Fibroblast of skin of right quadriceps (primary cell): ENCODE data around the gene SUFU.
"Not testable (repeated sequence)": the region's sequence is repeated elsewhere in the genome, so short reads cannot be mapped to it uniquely, and the experiment has no call there.

Source experiments
- DNase-seq: peaks from one replicate; pipeline ENCODE4 v3.0.0-alpha.2; 2013

SUFU gene

DNA sequence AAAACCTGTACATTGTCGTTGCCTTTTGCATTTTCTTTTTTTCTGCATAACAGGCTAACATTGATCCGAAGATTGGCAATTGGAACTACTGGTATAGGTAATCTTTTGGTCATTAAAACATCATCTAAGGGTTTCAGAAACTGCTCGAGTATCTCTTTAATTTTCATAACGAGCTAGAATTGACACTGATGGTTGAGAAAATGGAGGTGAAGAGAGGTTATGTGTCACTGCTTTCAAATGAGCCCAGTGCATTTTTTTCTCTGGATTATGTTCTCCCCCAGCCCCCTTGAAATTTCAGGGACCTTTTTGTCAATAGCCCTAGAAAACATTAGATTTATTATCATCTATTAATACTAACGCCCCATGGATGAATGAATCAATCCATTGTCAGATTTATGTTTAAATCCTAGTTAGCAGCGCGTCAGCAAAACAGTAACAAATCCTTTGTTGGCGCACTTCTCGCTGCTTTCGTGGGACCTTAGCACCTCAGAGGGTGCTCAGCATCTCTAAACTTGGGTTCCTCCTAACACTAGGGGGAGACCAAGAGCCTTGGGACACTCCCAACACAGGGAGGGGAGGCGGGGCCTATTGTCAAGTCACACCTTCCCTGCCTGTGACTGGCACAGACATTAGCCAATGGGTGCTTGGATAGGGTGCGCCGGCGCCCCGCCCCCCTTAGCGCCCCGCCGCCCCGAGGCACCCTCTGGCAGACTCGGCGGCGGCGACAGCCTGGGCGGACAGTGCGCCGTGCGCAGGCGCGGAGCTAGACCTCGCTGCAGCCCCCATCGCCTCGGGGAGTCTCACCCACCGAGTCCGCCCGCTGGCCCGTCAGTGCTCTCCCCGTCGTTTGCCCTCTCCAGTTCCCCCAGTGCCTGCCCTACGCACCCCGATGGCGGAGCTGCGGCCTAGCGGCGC lies at the start of gene SUFU:
Gene SUFU, plus strand, starts transcription at position 709 of the 915 bp plus-strand sequence. Its CDS starts 181 bp downstream, at position 890.
- DNase-seq = peak; percentile 99

- not testable (repeated sequence) for DNase-seq
Observed at GRCh38 chr10:102454662-102455487, 48.9 kb upstream of the SUFU start.

DNA sequence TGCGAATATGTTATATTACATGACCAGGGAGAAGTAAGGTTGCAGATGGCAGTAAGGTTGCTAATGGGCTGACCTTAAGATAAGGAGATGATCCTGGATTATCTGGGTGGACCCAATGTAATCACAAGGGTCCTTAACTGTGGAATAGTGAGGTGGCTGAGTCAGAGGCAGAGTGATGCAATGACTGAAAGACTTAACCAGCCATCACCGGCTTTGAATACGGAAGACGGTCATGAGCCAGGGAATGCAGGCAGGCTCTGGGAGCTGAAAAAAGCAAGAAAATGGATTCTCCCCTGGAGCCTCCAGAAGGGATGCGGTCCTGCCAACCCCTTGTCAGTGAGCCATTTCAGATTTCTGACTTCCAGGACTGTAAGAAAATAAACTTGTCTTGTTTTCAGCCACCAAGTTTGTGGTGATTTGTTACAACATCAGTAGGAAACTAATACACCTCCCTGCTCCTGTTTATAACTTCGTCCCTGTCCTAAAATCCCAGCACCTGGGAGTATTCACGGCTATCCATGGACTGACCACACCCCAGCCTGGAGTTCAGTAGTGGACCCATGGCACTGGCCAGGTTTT lies 47.8 kb upstream of the SUFU start:
- DNase-seq = peak; percentile 81

DNA sequence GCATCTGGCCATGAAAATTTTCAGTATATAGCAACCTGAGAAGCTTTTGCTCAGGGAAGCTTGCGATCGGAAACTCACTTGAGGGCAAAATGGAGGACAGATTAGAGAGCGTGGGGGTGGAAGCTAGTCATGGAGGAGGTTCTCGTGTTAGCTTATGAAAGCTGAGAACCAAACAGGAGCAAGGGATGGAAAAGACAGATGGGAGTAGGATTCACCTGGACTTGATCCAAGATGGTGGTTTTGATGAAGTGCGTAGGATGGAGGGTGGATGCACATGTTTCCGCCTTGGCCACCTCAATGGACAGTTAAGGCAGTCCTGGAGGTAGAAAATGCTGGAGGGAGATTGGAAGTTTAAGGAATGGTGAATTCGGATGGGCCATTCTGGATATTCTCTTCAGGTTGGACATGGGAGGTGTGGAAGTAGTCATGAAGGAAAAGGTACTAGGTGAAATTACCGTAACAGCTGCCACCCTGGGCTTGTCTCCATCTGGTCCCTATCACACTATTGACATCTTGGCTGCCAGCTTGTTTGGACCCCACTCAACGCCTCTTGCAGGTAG lies 46.1 kb upstream of the SUFU start:
- no peak for DNase-seq

DNA sequence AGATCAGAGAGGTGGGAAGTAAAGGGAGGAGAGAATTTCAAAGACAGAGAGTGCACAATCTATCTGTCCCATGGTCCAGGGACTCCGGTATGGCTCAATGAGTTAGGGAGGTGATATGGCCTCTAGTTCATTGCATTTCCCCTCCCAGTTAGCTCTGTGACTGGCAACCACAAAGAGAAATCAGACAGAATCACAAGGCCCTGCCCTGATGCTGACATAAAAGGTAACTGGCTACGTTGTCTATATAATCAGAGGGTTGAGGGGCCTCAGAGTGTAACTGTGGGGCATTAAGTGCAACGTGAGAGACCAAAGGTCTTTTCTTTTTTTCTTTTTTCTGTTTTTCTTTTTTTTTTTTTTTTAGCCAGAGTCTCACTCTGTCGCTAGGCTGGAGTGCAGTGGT lies 45.1 kb upstream of the SUFU start:
- no peak for DNase-seq

GRCh38 chr10:102460836-102461186 lies 43.0 kb upstream of the SUFU start:
- no peak for DNase-seq

GRCh38 chr10:102461187-102462054 lies 42.4 kb upstream of the SUFU start:
- DNase-seq = peak; percentile 75

- no peak for DNase-seq
Observed at GRCh38 chr10:102462512-102463054, 41.2 kb upstream of the SUFU start.

- DNase-seq = no peak
Observed at GRCh38 chr10:102463983-102464382, 39.8 kb upstream of the SUFU start.

DNA sequence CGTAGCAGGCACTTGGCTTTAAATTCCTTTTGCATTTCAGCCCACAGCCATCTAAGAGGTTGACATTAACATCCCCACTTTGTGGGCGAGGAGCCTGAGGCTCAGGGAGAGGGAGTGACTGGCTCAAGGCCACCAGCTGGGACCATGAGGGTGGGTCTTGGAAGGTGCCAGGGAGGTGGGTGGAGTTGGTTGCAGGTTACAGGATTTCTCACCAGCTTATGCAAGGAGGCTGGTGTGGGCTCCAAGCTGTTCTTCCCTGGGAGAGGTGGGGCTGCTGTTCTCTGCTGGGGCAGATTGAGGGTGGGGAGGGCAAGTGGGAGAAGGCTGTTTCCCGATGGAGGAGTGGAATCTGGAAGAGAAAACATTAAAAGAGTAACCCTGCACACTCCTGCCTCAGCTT lies 38.3 kb upstream of the SUFU start:
- no peak for DNase-seq

GRCh38 chr10:102467318-102467717 lies 36.5 kb upstream of the SUFU start:
- no peak for DNase-seq

- DNase-seq = no peak
Observed at GRCh38 chr10:102467971-102468438, 35.8 kb upstream of the SUFU start.

GRCh38 chr10:102468683-102469082 lies 35.1 kb upstream of the SUFU start:
- DNase-seq = peak; percentile 21

GRCh38 chr10:102470579-102471546 lies 32.9 kb upstream of the SUFU start:
- no peak for DNase-seq

DNA sequence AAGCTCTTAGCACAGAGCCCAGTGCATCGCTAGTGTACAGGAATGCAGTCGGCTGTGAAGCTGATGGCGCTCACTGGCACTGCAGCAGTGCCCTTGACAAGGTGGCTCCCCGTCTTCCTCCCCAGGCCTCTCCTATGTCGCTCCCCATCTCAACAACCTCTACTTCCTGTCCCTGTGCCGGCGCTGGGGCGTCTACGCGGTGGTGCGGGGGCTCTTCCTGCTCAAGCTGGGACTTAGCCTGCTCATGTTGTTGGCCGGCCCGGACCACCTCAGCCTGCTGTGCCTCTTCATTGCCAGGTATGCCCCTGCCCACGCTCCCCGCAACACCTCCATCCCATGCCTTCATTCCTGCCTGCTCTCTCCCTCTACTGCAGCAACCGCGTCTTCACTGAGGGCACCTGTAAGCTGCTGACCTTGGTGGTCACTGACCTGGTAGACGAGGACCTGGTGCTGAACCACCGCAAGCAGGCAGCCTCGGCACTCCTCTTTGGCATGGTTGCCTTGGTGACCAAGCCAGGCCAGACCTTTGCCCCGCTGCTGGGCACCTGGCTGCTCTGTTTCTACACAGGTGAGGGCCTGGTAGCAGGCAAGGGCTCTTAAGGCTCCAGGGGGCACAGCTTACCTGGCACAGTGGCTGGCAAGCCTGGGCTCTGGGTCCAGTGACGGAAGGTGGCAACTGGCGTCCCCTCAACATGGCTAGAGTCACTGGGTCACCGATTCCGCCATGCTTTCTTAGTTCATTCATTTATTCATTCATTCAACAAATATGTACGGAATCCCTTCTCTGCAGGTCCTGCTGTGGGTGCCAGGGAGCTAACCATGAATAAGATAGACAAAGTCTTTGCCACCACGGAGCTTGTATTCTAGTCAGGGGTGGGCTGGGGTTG lies 30.1 kb upstream of the SUFU start:
- no peak for DNase-seq

- DNase-seq = no peak
Observed at GRCh38 chr10:102475451-102476040, 28.2 kb upstream of the SUFU start.

DNA sequence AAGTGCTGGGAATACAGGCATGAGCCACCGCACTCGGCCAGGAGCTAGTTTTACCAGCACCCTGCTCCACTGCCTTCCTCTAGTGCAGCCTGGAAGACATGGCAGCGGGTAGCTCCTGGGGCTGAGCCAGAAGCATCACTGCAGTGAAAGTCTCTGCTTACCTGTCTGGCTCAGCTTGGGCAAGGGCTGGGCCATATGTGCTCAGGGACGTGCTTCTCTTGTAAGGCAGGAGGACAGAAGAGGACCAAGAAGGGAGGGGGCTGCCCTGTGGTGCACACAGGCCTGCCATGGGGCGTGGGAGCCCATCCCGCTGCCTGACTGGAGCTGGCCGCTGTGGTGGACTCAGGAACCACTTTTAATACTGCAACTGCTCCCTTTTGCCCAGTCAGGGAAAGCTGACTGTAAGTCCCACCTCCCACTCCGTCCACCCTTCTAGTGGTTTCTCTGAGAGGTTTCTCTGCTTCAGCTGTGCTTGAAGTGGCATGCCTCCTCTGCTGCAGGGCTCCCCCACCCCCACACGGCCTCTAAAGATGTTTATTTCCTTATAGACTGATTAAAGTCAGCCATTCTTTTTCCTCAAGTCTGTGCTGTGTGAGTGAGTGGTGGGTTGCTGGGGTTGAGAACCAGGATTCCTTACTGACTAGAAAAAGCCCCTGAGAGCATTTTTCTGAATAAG lies 27.2 kb upstream of the SUFU start:
- no peak for DNase-seq

- DNase-seq = no peak
Observed at GRCh38 chr10:102479651-102480050, 24.1 kb upstream of the SUFU start.
